ENCODE results near the gene LIF. TPM values are rescaled to one million over a fixed set of nuclear protein-coding genes. Genes with fewer than 3 reads are reported as not detected.
A peak's percentile ranks its signal among the peaks of the same experiment; 100 is the strongest.

Gene LIF
- total RNA-seq, 4 donors from 2014 or later: 0.30 to 0.84 (median 0.72) TPM

DNA sequence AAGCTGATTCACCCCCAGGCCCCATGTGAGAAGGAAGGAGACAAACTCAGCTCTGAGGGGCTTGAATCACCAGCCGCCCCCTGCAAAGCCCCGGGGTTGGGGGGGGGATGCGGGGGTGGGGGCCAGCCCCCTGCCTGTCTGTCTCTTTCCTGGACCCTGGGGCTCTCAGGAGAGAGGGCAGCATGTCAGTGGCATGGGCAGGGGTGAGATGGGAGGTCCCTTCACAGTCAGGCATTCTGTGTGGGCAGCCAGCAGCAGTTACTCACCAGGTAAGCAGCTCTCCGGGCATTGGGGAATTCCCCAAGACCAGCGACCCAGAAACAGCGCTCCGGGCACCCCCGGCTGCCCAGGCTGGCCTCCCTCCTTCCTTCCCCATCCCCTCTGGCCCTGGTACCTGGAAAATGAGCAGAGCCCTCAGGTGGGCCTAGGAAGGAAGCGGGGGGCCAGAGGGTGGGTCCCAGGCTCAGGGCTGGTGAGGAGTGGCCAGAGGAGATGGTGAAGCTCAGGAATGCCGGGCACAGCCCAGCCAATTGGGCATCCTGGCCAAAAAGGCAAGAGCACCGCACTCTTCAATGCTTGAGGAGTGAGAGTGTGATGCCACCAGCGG lies 4.2 kb upstream of the LIF start:
- DNase-seq (ENCODE audit: low spot score in 2 of 2): no peak
- 58 to 70% methylated on average over 9 to 11 of the region's 12 CpGs for WGBS, 2 donors

DNA sequence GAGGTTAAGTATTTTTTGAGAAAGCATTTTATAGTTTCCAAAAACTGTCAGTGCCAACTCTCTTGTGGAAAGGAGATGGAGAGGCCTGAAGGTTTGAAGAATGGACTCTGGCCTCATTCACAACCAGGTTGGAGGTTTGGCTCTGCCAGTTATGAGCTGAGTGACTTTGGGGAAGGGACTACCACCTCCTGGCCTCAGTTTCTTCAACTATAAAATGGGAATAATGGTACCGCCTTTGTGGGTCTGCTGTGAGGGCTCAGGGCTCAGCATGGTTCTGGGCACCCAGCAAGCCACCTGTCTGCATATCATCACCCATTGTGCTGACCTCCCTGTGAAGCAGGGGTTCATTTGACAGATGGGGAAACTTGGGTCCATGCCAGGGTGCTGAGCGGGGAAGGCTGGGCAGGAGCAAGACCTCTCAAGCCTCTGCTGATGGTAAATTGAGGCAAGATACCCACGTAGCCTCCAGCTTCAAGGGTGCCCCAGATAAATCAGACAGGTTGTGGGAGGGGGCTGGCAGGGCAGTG lies 3.5 kb upstream of the LIF start:
- 73 to 80% methylated on average over 3 of the region's 3 CpGs for WGBS, 2 donors
- H3K27me3 ChIP-seq: peaks cover 0 to 8% of the 10 kb centered on the region in 2 donors
- no peaks in the 10 kb centered on the region for H3K9me3 ChIP-seq
- H3K4me1 ChIP-seq: peaks cover 0 to 86% (median 38%) of the 10 kb centered on the region in 4 donors
- no peaks in the 10 kb centered on the region for H3K36me3 ChIP-seq
- peak overlapping the region in 2 of 4 donors; percentile 9 to 28 for H3K27ac ChIP-seq
- no peak overlapping the region for H3K4me3 ChIP-seq
- DNase-seq (ENCODE audit: low spot score in 2 of 2): no peak
- TF ChIP-seq EP300 (IDR thresholded peaks at IDR 0.05) (no peak), POLR2A (IDR thresholded peaks at IDR 0.05) (no peak)
- TF ChIP-seq, protein P1, sequence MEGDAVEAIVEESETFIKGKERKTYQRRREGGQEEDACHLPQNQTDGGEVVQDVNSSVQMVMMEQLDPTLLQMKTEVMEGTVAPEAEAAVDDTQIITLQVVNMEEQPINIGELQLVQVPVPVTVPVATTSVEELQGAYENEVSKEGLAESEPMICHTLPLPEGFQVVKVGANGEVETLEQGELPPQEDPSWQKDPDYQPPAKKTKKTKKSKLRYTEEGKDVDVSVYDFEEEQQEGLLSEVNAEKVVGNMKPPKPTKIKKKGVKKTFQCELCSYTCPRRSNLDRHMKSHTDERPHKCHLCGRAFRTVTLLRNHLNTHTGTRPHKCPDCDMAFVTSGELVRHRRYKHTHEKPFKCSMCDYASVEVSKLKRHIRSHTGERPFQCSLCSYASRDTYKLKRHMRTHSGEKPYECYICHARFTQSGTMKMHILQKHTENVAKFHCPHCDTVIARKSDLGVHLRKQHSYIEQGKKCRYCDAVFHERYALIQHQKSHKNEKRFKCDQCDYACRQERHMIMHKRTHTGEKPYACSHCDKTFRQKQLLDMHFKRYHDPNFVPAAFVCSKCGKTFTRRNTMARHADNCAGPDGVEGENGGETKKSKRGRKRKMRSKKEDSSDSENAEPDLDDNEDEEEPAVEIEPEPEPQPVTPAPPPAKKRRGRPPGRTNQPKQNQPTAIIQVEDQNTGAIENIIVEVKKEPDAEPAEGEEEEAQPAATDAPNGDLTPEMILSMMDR (IDR thresholded peaks at IDR 0.05): no peak

More for the DNA sequence above, 4.2 kb upstream of the LIF start:
- peak overlapping the region in 2 of 4 donors; percentile 9 to 28 for H3K27ac ChIP-seq
- H3K4me3 ChIP-seq: no peak overlapping the region
- H3K27me3 ChIP-seq: peaks cover 0 to 4% of the 10 kb centered on the region in 2 donors
- H3K36me3 ChIP-seq: no peaks in the 10 kb centered on the region
- peaks cover 0 to 84% (median 35%) of the 10 kb centered on the region in 4 donors for H3K4me1 ChIP-seq
- TF ChIP-seq, protein P1 (IDR thresholded peaks at IDR 0.05): no peak
- TF ChIP-seq EP300 (IDR thresholded peaks at IDR 0.05): no peak
- TF ChIP-seq POLR2A (IDR thresholded peaks at IDR 0.05): no peak
- no peaks in the 10 kb centered on the region for H3K9me3 ChIP-seq

DNA sequence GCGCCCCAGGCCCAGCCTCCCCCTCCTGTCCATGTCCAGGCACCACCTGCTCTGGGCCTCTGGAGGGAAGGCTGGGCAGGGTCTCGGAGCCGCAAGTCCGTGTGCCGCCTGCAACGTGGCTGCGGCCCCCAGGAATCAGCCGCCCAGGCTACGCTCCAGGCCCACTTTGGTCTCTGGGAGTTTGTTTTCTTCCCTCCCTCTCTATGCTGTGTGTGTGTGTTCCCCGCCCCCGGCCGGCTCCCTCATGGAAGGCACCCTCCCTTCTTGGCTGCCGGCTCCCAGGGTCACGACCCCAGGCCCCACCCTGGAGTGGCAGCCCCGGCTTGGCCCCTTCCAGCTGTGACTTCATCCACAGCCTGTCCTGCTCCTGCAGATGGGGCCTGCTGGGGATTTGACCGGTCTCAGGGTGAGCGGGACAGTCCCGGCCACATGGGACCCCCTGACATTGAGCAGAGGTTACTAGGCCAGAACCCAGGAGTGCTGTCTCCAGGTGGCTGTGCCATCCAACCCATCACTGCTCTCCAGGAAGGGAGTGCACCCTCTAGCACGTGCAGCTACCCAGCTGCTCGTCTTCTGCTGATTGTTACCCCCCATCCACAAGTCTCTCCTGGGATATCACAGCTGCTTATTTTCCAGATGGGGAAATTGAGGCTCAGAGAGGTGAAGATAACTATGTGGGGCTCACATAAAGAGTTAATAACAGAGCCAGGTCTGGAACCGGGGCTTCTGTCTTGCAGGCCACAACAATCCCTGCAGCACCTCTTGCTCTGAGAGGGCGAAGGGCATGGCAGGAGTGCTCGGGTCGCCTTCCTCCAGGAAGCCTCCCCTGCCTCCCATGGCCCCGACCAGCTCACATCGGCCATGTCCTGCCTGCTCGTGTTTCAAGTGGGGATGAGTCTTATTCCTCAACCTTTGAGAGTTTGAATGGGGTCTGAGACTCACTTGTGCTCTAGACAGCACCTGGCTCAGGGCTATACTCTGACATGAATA lies 2.8 kb upstream of the LIF start:
- Histone ChIP-seq H3K27ac (peak overlapping the region in 2 of 4 donors; percentile 46 to 67), H3K9me3 (no peaks in the 10 kb centered on the region), H3K27me3 (peaks cover 0 to 8% of the 10 kb centered on the region in 2 donors), H3K4me3 (peak overlapping the region in 1 of 4 donors; percentile 22), H3K36me3 (no peaks in the 10 kb centered on the region), H3K4me1 (peaks cover 0 to 83% (median 38%) of the 10 kb centered on the region in 4 donors)
- 37 to 46% methylated on average over 21 to 27 of the region's 27 CpGs for WGBS, 2 donors
- TF ChIP-seq EP300 (IDR thresholded peaks at IDR 0.05) (peak in 1 of 2 donors; percentile 46), POLR2A (IDR thresholded peaks at IDR 0.05) (no peak)
- DNase-seq (ENCODE audit: low spot score in 2 of 2): peak; percentile 51 to 68

DNA sequence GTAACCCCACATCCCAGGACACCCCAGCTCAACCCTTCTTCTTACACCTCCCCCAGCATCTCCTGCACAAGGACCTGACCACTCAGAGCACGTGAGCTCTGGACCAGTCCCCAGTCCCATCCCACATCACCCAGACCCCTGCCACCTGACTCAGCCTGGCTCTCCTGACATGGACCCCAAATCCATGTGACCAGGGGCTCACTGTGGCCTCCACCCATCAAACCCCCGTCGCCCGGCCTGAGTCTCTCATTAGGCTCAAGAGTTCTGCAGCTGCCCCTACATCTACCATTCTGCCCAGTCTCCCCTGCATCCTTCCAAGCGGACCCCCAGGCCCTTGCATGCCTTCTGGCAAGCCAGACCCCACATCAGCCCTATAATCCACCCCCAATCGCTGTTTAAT lies 1.9 kb upstream of the LIF start:
- 70 to 78% methylated on average over 6 of the region's 6 CpGs for WGBS, 2 donors
- H3K4me1 ChIP-seq: peaks cover 0 to 75% (median 31%) of the 10 kb centered on the region in 4 donors
- H3K4me3 ChIP-seq: peak overlapping the region in 1 of 4 donors; percentile 22
- H3K9me3 ChIP-seq: no peaks in the 10 kb centered on the region
- peak overlapping the region in 2 of 4 donors; percentile 46 to 67 for H3K27ac ChIP-seq
- no peak for DNase-seq (ENCODE audit: low spot score in 2 of 2)
- peaks cover 0 to 8% of the 10 kb centered on the region in 2 donors for H3K27me3 ChIP-seq
- TF ChIP-seq EP300 (IDR thresholded peaks at IDR 0.05) (no peak), POLR2A (IDR thresholded peaks at IDR 0.05) (no peak)
- TF ChIP-seq, protein P1 (IDR thresholded peaks at IDR 0.05): no peak
- no peaks in the 10 kb centered on the region for H3K36me3 ChIP-seq

DNA sequence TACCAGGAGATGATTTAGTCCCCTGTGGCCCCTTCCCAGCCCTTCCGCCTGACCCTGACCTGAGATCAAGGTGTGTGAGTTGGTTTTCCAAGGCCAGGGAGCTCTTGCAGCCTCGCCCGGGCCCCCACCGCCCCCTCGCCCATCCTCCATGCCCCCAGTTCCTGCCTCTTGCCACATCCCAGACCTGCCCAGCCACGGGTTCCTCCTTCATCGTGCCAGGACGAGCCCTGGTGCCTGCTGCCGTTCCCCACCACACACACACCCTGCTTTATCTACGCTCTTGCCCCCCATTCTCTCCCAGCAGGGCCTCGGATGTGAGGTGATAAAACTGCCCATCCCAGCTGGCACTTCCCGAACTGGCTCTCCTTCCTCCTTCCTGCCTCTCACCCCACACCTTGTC lies 1.4 kb upstream of the LIF start:
- H3K27me3 ChIP-seq: peaks cover 0 to 8% of the 10 kb centered on the region in 2 donors
- no peaks in the 10 kb centered on the region for H3K36me3 ChIP-seq
- H3K4me1 ChIP-seq: peaks cover 0 to 70% (median 27%) of the 10 kb centered on the region in 4 donors
- H3K4me3 ChIP-seq: no peak overlapping the region
- TF ChIP-seq EP300 (IDR thresholded peaks at IDR 0.05) (no peak), POLR2A (IDR thresholded peaks at IDR 0.05) (no peak)
- TF ChIP-seq, protein P1 (IDR thresholded peaks at IDR 0.05): no peak
- 81 to 83% methylated on average over 12 of the region's 12 CpGs for WGBS, 2 donors
- H3K9me3 ChIP-seq: no peaks in the 10 kb centered on the region
- DNase-seq (ENCODE audit: low spot score in 2 of 2): no peak
- H3K27ac ChIP-seq: peak overlapping the region in 1 of 4 donors; percentile 67

Data from tibial nerve (tissue), 4 donors.